HFFc6 (cell line): ENCODE data around the gene PLK5. TPM values are rescaled to one million over a fixed set of nuclear protein-coding genes. Genes with fewer than 3 reads are reported as not detected.

Experiments used
- DNase-seq: peaks from one replicate; pipeline ENCODE4 v3.0.0-alpha.2; 2018
- H3K27ac Mint-ChIP-seq: 2 replicates; pipeline ENCODE4 v1.8.0; 2020; ENCODE audit warnings: mild to moderate bottlenecking, mixed read lengths
- H3K27me3 Mint-ChIP-seq: 2 replicates; pipeline ENCODE4 v1.8.0; 2021; ENCODE audit warnings: mild to moderate bottlenecking, moderate library complexity, mixed read lengths; ENCODE audit not compliant: insufficient read depth
- H3K36me3 Mint-ChIP-seq: 2 replicates; pipeline ENCODE4 v1.8.0; 2021; ENCODE audit warnings: low read depth, mixed read lengths
- H3K4me1 Mint-ChIP-seq: 2 replicates; pipeline ENCODE4 v1.8.0; 2020; ENCODE audit warnings: low read depth, mixed read lengths
- H3K4me3 Mint-ChIP-seq: 2 replicates; pipeline ENCODE4 v1.8.0; 2020; ENCODE audit warnings: mild to moderate bottlenecking, moderate library complexity, mixed read lengths
- H3K9me3 Mint-ChIP-seq: 2 replicates; pipeline ENCODE4 v1.8.0; 2020; ENCODE audit warnings: mild to moderate bottlenecking, mixed read lengths
- total RNA-seq, 6 experiments: library from RNA; stranded (reverse); fragmentation: NEBNext Ultra II Directional; extraction: Animal tissue kit (Norgen Biotek cat#: 25700); gene quantifications; 2 replicates in 1 of 6; 3 replicates in 5 of 6; pipeline ENCODE4 v1.2.3, GENCODE V29; 2021
- TF ChIP-seq, protein P1 (sequence below): fragments of 200-600 bp; sonication (generic); IDR thresholded peaks from 2 replicates; pipeline ENCODE4 v1.5.0; 2021; ENCODE audit warnings: antibody characterized with exemption, mild to moderate bottlenecking

Gene PLK5
- total RNA-seq, 6 experiments from 2014 or later = 0.26 to 1.3 (median 0.70) TPM

DNA sequence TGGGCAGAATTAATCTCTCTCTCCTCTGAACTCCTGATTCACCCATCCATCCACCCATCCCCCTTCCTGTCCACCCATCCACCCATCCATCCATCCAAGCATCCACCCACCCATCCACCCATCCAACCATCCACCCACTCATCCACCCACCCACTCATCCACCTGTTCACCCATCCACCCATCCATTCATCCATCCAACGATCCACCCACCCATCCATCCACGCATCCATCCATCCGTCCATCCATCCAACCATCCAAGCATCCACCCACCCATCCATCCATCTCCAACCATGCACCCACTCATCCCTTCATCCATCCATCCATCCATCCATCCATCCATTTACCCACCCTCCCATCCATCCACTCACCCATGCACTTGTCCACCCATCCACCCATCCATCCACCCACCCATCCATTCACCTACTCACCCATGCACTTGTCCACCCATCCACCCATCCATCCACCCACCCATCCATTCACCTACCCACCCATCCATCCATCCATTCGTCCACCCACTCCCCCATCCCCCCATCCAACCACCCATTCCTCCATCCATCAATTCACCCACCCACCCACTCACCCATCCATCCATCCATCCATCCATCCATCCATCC, 25.6 kb downstream of the PLK5 start:
- Mint-ChIP-seq H3K4me3 (no peak overlapping the region), H3K4me1 (peaks cover 6% of the 10 kb centered on the region), H3K36me3 (no peaks in the 10 kb centered on the region), H3K27ac (no peak overlapping the region), H3K27me3 (peaks cover 6% of the 10 kb centered on the region), H3K9me3 (no peaks in the 10 kb centered on the region)
- TF ChIP-seq, protein P1, sequence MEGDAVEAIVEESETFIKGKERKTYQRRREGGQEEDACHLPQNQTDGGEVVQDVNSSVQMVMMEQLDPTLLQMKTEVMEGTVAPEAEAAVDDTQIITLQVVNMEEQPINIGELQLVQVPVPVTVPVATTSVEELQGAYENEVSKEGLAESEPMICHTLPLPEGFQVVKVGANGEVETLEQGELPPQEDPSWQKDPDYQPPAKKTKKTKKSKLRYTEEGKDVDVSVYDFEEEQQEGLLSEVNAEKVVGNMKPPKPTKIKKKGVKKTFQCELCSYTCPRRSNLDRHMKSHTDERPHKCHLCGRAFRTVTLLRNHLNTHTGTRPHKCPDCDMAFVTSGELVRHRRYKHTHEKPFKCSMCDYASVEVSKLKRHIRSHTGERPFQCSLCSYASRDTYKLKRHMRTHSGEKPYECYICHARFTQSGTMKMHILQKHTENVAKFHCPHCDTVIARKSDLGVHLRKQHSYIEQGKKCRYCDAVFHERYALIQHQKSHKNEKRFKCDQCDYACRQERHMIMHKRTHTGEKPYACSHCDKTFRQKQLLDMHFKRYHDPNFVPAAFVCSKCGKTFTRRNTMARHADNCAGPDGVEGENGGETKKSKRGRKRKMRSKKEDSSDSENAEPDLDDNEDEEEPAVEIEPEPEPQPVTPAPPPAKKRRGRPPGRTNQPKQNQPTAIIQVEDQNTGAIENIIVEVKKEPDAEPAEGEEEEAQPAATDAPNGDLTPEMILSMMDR = no peak
- no peak for DNase-seq

DNA sequence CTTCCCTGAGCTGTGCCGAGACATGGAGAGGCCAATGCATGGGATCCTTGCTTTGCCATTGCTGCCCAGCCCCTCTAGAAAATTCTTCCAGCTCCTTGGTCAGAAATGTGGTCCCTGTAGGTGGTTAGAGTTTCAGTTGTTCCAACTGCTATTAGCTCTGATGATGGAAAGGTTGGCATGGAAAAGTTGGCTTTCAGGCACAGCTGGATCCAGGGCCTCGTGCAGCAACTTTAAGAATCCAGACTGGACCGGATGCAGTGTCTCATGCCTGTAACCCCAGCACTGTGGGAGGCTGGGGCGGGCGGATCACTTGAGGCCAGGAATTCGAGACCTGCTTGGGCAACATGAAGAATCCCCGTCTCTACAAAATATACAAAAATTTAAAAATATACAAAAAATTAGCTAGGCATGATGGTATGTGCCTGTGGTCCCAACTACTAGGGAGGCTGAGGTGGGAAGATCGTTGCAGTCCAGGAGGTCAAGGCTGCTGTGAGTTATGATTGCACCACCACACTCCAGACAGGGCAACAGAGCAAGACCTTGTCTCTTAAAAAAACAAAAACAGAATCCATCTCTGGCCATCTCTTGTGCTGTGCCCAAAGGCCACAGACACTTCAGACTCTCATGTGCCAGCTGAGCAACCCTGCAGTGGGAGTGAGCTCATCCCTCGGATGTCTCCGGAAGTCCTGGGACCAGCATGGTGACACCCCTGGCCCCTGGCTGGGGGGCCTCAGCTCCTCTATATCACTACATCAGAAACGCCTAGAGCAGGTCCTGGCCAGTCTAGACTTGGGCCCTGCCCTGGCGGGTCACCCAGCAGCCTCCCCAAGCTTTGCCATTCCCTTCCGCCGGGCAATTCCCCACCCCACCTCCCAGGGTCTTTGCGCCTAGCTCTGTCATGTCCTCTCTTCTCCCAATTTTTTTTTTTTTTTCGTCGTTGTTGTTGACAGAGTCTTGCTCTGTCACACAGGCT, 27.5 kb downstream of the PLK5 start:
- Mint-ChIP-seq H3K9me3 (no peaks in the 10 kb centered on the region), H3K27ac (no peak overlapping the region), H3K27me3 (no peaks in the 10 kb centered on the region; the same call in none of the 2 replicates), H3K4me1 (peaks cover 1% of the 10 kb centered on the region), H3K36me3 (no peaks in the 10 kb centered on the region), H3K4me3 (no peak overlapping the region)
- no peak for DNase-seq
- TF ChIP-seq, protein P1 = no peak

DNA sequence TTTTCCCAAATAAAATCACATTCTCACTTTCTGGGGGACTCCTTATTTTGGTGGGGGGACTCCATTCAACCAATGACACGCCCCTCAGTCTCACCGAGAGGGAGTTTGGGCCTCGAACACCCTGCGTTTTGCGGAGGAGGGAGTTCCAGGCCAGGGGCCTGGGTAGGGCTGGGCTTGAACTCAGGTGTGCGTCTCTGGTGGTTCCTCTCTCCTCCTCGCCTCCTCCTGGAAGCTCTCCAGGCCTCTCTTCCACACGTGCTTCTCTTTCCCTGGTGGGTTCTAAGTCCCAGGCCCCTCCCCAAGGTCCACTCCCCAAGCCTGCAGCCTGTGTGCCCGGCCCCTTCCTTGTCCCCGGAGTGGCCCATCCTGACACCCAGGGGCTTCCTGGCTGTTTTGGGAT, 29.5 kb downstream of the PLK5 start:
- Mint-ChIP-seq H3K9me3 (no peaks in the 10 kb centered on the region), H3K36me3 (no peaks in the 10 kb centered on the region), H3K4me1 (no peaks in the 10 kb centered on the region), H3K27me3 (no peaks in the 10 kb centered on the region; the same call in 1 of the 2 replicates), H3K4me3 (no peak overlapping the region), H3K27ac (no peak overlapping the region)
- no peak for DNase-seq
- TF ChIP-seq, protein P1 = no peak

DNA sequence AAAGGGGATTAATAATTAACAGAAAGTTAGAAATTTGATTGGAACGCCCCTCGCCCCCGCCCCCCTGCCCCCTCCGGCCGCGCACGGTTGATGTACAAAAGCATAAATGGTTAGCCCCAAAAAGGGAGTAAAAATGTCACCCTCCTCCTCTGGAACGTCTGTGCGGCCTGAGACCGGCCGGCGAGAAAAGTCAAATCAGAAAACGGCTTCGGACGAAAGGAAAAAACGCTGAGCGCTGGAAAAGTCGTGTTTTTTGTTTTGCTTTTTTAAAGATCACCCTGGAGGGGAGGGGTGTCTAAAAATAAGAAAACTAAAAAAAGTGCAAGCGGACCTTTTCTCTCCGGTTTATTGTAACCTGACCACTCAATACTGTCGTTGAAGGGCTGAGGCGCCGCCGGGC, 31.1 kb downstream of the PLK5 start:
- H3K27me3 Mint-ChIP-seq = no peaks in the 10 kb centered on the region; the same call in 1 of the 2 replicates
- H3K4me1 Mint-ChIP-seq = no peaks in the 10 kb centered on the region
- H3K9me3 Mint-ChIP-seq = no peaks in the 10 kb centered on the region
- DNase-seq = no peak
- TF ChIP-seq, protein P1 = no peak
- H3K4me3 Mint-ChIP-seq = no peak overlapping the region
- no peak overlapping the region for H3K27ac Mint-ChIP-seq
- H3K36me3 Mint-ChIP-seq = no peaks in the 10 kb centered on the region

DNA sequence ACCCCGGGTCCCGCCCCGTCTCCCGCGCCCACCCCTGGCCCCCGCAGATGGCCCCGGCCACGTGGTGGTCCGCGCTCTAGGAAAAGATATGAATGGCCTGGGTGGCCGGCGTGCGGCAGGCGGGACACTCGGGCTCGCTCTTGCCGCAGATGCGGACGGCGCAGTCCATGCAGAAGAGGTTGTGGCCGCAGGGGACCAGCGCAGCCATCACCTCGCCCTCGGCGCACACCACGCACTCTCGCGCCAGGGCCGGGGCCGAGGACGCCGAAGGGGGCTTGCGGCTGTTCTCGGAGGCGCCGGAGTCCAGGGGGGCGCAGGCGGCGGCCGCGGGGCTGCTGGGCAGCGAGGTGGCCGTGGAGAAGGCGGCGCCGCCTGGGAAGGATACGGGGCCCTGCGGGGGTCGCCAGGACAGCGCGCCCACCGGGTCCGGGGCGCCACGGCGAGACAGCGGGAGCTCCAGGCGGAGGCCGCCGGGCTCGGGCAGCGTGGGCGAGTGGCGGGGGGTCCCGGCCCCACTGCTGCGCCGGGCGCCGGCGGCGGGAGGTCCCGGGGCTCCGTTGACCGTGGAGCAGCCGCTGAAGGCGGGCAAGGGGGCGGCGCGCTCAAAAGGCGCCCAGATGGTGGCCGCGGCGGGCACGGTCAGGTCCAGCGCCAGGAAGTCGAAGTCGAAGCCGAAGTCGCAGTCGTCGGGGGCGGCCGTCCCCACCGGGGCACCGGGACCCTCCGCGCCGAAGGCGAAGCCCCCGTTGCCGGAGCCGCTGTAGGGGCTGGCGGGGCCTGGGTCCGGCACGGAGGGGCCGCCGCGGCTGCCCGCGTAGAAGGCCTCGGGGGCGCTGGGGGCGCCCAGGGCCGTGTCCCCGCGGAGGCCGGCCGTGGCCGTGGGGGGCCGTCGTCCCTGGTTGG, 31.9 kb downstream of the PLK5 start:
- no peak overlapping the region for H3K4me3 Mint-ChIP-seq
- no peaks in the 10 kb centered on the region for H3K4me1 Mint-ChIP-seq
- H3K9me3 Mint-ChIP-seq = no peaks in the 10 kb centered on the region
- TF ChIP-seq, protein P1 = no peak
- H3K36me3 Mint-ChIP-seq = no peaks in the 10 kb centered on the region
- no peaks in the 10 kb centered on the region; the same call in 1 of the 2 replicates for H3K27me3 Mint-ChIP-seq
- no peak overlapping the region for H3K27ac Mint-ChIP-seq
- no peak for DNase-seq
